ENCODE results near the gene MCOLN2.

DNA sequence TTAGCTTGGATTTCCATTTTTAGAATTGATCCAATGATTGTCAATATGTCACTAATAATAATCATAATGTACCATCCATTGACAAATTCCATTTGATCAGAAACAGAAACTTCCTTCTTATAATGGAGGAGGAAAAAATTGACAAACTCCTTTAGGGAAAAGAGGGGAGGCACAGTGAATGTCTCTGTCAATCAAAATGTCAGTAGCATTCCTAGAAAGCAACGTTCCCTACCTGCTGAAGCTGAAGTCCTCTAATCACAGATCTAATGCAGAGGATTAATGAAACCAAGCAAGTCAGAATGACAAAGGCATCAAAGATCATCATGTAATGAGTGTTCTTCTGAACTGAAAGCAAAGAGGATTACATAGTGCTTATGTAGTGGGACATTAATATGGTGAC lies 29.0 kb upstream of the MCOLN2 start:
- TF ChIP-seq POLR2A (IDR thresholded peaks at IDR 0.05) (no peak), CTCF (IDR thresholded peaks at IDR 0.05) (no peak), POLR2AphosphoS5 (IDR thresholded peaks at IDR 0.05) (no peak)

All from prostate gland (tissue), 2 donors.